Upper lobe of left lung (tissue), 4 donors: ENCODE measurements around the gene RSRC2.

ENCODE experiments used
- CTCF ChIP-seq, 6 experiments: fragments of 450-650 bp in 4 of 6; fragments of 200-600 bp in 2 of 6; sonication (generic) in 2 of 6; IDR thresholded peaks; one replicate each; pipeline ENCODE4 v1.5.1; 2016 to 2019; ENCODE audit warnings: antibody characterized with exemption in 6 of 6
- EP300 ChIP-seq, 4 donors: sonication (generic); formaldehyde crosslinking; IDR thresholded peaks; one replicate each; pipeline ENCODE4 v1.5.1; 2017; ENCODE audit warnings: antibody characterized with exemption in 4 of 4, control low read depth in 2 of 4
- POLR2A ChIP-seq, 4 donors: fragments of 450-650 bp; IDR thresholded peaks; one replicate each; pipeline ENCODE4 v1.5.1; 2016 to 2017; ENCODE audit warnings: antibody characterized with exemption in 4 of 4, mild to moderate bottlenecking in 2 of 4
- POLR2AphosphoS5 ChIP-seq, 2 donors: sonication (generic); formaldehyde crosslinking; IDR thresholded peaks; one replicate each; pipeline ENCODE4 v1.5.1; 2017; ENCODE audit warnings: antibody characterized with exemption in 2 of 2

- TF ChIP-seq CTCF (IDR thresholded peaks at IDR 0.05) (no peak), POLR2AphosphoS5 (IDR thresholded peaks at IDR 0.05) (no peak), EP300 (IDR thresholded peaks at IDR 0.05) (no peak), POLR2A (IDR thresholded peaks at IDR 0.05) (no peak)
Observed at GRCh38 chr12:122491991-122492390, 34.7 kb downstream of the RSRC2 start.
